Measurements from ENCODE around the gene LUC7L3.
A peak's percentile ranks its signal among the peaks of the same experiment; 100 is the strongest.

Gene LUC7L3

DNA sequence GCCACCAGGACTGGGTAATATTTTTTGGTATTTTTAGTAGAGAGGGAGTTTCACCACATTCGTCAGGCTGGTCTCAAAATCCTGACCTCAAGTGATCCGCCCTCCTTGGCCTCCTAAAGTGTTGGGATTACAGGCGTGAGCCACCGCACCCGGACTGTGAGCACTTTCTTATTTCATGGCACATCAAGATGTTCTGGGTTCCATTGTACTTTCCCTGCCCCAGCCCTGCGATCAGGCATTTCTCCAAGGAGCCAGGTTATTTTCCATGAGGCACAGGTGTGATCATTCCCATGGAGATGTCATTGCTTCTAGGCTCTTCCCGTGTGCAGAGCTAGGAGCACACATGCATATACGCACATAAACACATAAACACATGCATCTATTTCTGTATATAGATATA is 50.5 kb downstream of the LUC7L3 start:
- Histone ChIP-seq H4K20me1 (ENCODE audit: insufficient read depth, low read length) (no peaks in the 10 kb centered on the region), H3F3A (ENCODE audit: insufficient read depth, low read length) (peaks cover 19% of the 10 kb centered on the region), H3K27ac (ENCODE audit: low read length) (no peak overlapping the region), H3K4me3 (ENCODE audit: low read length) (no peak overlapping the region), H3K9ac (ENCODE audit: low read length) (no peak overlapping the region), H3K4me1 (ENCODE audit: low read length) (peaks cover 27% of the 10 kb centered on the region), H2AFZ (ENCODE audit: low read length) (no peak overlapping the region), H3K9me3 (replicated peaks; ENCODE audit: insufficient read depth, low read length) (no peaks in the 10 kb centered on the region), H3K27me3 (replicated peaks; ENCODE audit: insufficient read depth, low read length) (no peaks in the 10 kb centered on the region), H3K79me2 (ENCODE audit: low read length) (no peaks in the 10 kb centered on the region), H3K9me2 (replicated peaks; ENCODE audit: insufficient read depth, low read length) (no peaks in the 10 kb centered on the region), H3K36me3 (replicated peaks; ENCODE audit: insufficient read depth, low read length) (no peaks in the 10 kb centered on the region), H3K4me2 (ENCODE audit: low read depth, low read length) (no peak overlapping the region)
- TF ChIP-seq EZH2phosphoT487 (IDR thresholded peaks at IDR 0.05; ENCODE audit: low read length) (no peak), EZH2 (optimal IDR thresholded peaks at IDR 0.05; ENCODE audit: low read depth, low read length) (no peak)
- TF ChIP-seq, protein P1, sequence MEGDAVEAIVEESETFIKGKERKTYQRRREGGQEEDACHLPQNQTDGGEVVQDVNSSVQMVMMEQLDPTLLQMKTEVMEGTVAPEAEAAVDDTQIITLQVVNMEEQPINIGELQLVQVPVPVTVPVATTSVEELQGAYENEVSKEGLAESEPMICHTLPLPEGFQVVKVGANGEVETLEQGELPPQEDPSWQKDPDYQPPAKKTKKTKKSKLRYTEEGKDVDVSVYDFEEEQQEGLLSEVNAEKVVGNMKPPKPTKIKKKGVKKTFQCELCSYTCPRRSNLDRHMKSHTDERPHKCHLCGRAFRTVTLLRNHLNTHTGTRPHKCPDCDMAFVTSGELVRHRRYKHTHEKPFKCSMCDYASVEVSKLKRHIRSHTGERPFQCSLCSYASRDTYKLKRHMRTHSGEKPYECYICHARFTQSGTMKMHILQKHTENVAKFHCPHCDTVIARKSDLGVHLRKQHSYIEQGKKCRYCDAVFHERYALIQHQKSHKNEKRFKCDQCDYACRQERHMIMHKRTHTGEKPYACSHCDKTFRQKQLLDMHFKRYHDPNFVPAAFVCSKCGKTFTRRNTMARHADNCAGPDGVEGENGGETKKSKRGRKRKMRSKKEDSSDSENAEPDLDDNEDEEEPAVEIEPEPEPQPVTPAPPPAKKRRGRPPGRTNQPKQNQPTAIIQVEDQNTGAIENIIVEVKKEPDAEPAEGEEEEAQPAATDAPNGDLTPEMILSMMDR (IDR thresholded peaks at IDR 0.05; ENCODE audit: low read length): no peak
- DNase-seq: no peak

DNA sequence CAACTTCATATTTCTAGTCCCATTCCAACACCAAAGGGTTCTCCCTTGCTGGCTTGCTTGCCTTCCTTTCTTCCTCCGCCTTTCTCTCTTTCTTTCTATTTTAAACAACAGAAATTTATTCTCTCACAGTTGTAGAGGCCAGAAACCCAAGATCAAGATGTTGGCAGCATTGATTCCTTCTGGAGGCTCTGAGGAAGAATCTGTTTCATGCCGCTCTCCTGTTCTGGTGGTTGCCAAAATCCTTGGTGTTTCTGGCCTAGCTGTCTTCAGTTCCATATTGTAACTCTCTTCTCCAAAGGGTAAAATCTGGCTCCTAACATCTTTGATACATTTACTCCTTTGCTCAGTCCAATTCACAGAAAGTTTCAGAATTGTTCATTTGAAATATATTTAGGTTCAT is 50.9 kb downstream of the LUC7L3 start:
- H3K9me3 ChIP-seq (replicated peaks; ENCODE audit: insufficient read depth, low read length): no peaks in the 10 kb centered on the region
- H3K4me3 ChIP-seq (ENCODE audit: low read length): no peak overlapping the region
- H3K9me2 ChIP-seq (replicated peaks; ENCODE audit: insufficient read depth, low read length): no peaks in the 10 kb centered on the region
- no peak for DNase-seq
- no peak overlapping the region for H2AFZ ChIP-seq (ENCODE audit: low read length)
- no peak overlapping the region for H3K4me2 ChIP-seq (ENCODE audit: low read depth, low read length)
- no peak overlapping the region for H3K9ac ChIP-seq (ENCODE audit: low read length)
- H3K79me2 ChIP-seq (ENCODE audit: low read length): no peaks in the 10 kb centered on the region
- H4K20me1 ChIP-seq (ENCODE audit: insufficient read depth, low read length): no peaks in the 10 kb centered on the region
- H3K4me1 ChIP-seq (ENCODE audit: low read length): peaks cover 24% of the 10 kb centered on the region
- H3F3A ChIP-seq (ENCODE audit: insufficient read depth, low read length): peaks cover 16% of the 10 kb centered on the region
- H3K36me3 ChIP-seq (replicated peaks; ENCODE audit: insufficient read depth, low read length): no peaks in the 10 kb centered on the region
- TF ChIP-seq, protein P1 (IDR thresholded peaks at IDR 0.05; ENCODE audit: low read length): no peak
- TF ChIP-seq EZH2phosphoT487 (IDR thresholded peaks at IDR 0.05; ENCODE audit: low read length) (no peak), EZH2 (optimal IDR thresholded peaks at IDR 0.05; ENCODE audit: low read depth, low read length) (no peak)
- H3K27ac ChIP-seq (ENCODE audit: low read length): no peak overlapping the region
- no peaks in the 10 kb centered on the region for H3K27me3 ChIP-seq (replicated peaks; ENCODE audit: insufficient read depth, low read length)

DNA sequence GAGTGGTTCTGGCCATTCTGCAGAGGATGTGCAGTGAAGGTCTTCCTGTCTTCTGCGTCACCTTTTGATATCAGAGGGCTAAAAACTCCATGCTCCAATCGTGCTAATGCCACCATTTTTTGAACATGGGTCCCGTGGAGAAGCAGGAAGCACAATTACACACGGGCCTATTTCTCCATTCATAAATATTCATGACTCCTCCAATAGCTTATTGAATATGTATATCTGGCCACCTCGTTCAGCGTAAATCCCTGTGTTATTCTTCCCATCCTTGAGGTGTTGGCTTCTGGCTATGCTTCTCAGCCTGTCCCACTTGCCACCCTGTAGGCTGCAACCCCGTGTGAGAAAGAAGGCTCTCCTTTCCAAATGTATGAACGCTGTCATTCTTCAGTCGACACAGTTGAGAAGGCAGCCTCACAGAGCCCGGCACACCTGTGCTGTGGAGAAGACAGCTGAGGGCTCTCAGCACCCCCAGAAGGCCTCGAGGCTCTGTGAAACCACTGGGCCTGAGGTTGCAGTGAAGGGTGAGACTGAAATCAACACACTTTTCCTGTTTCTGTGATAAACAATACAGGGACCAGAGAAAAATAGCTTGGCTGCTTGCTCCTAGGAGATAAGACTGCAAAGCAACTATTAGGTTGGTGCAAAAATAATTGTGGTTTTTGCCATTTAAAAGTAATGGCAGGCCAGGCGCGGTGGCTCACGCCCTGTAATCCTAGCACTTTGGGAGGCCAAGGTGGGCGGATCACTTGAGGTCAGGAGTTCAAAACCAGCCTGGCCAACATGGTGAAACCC is 52.8 kb downstream of the LUC7L3 start:
- no peaks in the 10 kb centered on the region for H3K27me3 ChIP-seq (replicated peaks; ENCODE audit: insufficient read depth, low read length)
- H3K4me3 ChIP-seq (ENCODE audit: low read length): no peak overlapping the region
- DNase-seq: peak; percentile 92
- no peaks in the 10 kb centered on the region for H4K20me1 ChIP-seq (ENCODE audit: insufficient read depth, low read length)
- TF ChIP-seq EZH2phosphoT487 (IDR thresholded peaks at IDR 0.05; ENCODE audit: low read length) (no peak), EZH2 (optimal IDR thresholded peaks at IDR 0.05; ENCODE audit: low read depth, low read length) (no peak)
- TF ChIP-seq, protein P1 (IDR thresholded peaks at IDR 0.05; ENCODE audit: low read length): no peak
- H3K27ac ChIP-seq (ENCODE audit: low read length): peak overlapping the region; percentile 58; the same call in 1 of the 2 replicates
- H3K36me3 ChIP-seq (replicated peaks; ENCODE audit: insufficient read depth, low read length): no peaks in the 10 kb centered on the region
- H3K9me2 ChIP-seq (replicated peaks; ENCODE audit: insufficient read depth, low read length): no peaks in the 10 kb centered on the region
- H3K4me2 ChIP-seq (ENCODE audit: low read depth, low read length): peak overlapping the region; percentile 27
- H3K4me1 ChIP-seq (ENCODE audit: low read length): peaks cover 14% of the 10 kb centered on the region
- H3K79me2 ChIP-seq (ENCODE audit: low read length): no peaks in the 10 kb centered on the region
- peak overlapping the region; percentile 8 for H2AFZ ChIP-seq (ENCODE audit: low read length)
- H3K9me3 ChIP-seq (replicated peaks; ENCODE audit: insufficient read depth, low read length): no peaks in the 10 kb centered on the region
- peaks cover 12% of the 10 kb centered on the region for H3F3A ChIP-seq (ENCODE audit: insufficient read depth, low read length)
- no peak overlapping the region for H3K9ac ChIP-seq (ENCODE audit: low read length)

Data from MM.1S (cell line).